GM12864 (cell line): ENCODE data around the gene DARS2.
"Not testable (repeated sequence)": the region's sequence is repeated elsewhere in the genome, so short reads cannot be mapped to it uniquely, and the experiment has no call there.

Experiments
- DNase-seq: peaks from one replicate; pipeline ENCODE4 v3.0.0-alpha.2; 2011; ENCODE audit warnings: low read depth
- H3K4me3 ChIP-seq: 2 replicates; pipeline ENCODE4 v1.5.1; 2011; ENCODE audit warnings: mild to moderate bottlenecking, low read depth, low read length, control low read depth
- TF ChIP-seq, protein P1 (sequence below): IDR thresholded peaks from 2 replicates; pipeline ENCODE4 v1.5.1; 2011; ENCODE audit warnings: low read depth, mild to moderate bottlenecking, moderate library complexity, low read length, control low read depth, inconsistent platforms; ENCODE audit errors: missing control alignments

DARS2 gene

DNA sequence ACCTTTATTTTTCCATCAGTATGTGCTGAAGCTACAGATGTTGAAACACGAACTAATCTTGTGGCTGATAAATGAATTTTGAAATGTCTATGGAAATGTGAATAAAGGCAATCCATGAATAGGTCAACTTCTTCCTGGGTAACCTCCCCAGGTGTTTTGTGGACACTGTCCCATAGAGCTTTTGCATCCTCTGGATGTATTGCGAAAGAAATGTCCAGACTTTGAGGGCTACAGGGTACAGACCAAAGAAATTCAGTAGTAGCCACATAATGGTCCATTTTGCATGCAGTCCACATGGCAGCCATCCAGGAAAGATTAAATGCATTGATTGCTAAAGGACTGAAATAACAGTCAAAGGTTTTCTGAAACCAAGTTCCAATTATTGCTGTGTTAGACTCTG lies 21.5 kb upstream of the DARS2 start:
- no peak overlapping the region for H3K4me3 ChIP-seq
- no peak for DNase-seq
- TF ChIP-seq, protein P1, sequence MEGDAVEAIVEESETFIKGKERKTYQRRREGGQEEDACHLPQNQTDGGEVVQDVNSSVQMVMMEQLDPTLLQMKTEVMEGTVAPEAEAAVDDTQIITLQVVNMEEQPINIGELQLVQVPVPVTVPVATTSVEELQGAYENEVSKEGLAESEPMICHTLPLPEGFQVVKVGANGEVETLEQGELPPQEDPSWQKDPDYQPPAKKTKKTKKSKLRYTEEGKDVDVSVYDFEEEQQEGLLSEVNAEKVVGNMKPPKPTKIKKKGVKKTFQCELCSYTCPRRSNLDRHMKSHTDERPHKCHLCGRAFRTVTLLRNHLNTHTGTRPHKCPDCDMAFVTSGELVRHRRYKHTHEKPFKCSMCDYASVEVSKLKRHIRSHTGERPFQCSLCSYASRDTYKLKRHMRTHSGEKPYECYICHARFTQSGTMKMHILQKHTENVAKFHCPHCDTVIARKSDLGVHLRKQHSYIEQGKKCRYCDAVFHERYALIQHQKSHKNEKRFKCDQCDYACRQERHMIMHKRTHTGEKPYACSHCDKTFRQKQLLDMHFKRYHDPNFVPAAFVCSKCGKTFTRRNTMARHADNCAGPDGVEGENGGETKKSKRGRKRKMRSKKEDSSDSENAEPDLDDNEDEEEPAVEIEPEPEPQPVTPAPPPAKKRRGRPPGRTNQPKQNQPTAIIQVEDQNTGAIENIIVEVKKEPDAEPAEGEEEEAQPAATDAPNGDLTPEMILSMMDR: no peak

DNA sequence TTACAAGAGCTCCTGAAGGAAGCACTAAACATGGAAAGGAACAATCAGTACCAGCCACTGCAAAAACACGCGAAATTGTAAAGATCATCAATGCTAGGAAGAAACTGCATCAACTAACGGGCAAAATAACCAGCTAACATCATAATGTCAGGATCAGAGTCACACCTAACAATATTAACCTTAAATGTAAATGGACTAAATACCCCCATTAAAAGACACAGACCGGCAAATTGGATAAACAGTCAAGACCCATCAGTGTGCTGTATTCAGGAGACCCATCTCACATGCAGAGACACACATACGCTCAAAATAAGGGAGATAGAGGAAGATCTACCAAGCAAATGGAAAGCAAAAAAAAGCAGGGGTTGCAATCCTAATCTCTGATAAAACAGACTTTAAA lies 10.8 kb upstream of the DARS2 start:
- H3K4me3 ChIP-seq, DNase-seq: not testable (repeated sequence)

DNA sequence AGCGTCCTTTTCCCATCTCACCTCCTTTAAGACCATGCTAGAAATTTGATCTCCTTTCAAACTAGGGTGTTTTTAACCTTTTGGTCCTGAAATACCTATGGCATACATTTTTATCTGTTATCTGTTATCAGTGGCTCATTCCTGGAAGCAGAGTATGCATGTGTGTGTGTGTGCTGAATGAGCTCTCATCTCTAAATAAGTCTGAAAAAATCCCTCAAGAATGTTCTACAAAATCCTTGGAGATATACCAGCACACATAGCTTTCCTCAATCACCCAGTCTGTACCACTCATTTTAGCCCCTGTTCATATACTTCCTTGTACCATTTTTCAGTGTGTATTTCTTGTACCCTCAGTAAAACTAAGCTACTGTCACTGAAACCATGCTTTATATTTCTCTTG lies 6.0 kb upstream of the DARS2 start:
- TF ChIP-seq, protein P1: no peak
- H3K4me3 ChIP-seq: no peak overlapping the region
- DNase-seq: no peak

DNA sequence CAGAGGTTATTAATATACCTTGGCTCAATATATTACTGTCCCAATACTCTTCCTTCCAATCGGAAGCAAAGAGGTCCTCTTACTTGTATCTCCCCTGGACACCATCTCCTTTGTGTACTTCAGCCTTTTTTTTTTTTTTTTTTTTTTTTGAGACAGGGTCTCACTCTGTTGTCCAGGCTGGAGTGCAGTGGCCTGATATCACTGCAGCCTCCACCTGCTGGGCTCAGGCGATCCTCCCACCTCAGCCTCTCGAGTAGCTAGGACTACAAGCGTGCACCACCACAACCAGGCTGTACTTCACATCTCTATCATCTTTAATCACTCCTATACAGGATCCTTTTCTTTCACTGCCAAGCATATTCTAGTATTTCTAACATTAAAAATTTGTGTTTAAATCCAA lies 2.8 kb upstream of the DARS2 start:
- TF ChIP-seq, protein P1: no peak
- no peak for DNase-seq
- no peak overlapping the region for H3K4me3 ChIP-seq

DNA sequence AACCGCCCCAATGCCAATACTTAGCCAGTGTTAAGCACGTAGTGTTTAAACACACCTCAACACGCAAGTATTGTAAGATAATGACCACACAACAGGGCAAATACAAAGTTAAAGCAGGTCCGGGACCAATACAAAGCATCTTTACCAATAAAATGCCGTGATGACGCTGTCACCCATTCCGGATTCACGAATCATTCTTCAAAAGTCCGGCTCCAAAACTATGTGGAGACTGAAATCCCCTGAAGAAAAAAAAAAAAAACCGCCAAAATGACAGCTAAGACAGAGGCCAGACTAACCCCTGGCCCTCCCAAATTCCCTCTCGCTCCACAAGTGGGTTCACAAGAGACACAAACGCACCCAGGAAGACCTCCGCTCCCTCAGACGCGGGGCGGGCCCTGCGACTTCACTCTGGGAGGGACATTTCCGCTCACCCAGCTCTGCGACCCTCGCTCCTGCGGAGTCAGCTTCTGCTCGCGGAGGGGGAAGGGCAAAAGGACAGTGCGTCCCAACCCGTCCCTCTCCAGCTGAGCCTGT lies 625 bp upstream of the DARS2 start:
- H3K4me3 ChIP-seq: peak overlapping the region; percentile 90
- TF ChIP-seq, protein P1: no peak
- DNase-seq: no peak

DNA sequence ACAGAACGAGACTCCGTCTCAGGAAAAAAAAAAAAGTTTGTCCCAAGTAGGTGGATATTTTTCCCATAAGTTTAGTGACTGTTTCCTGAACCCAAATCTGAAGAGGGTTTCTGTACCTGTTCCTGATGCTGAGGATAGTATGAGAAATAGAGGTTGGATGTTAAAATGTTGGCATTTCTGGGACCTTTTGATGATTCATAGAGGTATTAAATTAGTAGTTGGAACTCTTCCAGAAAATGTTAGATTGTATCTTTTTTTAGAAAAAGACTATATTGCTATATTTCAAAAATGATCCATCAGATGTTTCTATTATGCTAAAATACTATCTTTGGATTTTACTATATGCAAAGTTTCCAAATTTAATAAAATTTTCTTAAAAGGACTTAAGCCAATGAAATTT lies 3.1 kb downstream of the DARS2 start:
- H3K4me3 ChIP-seq: no peak overlapping the region
- DNase-seq: no peak
- TF ChIP-seq, protein P1: no peak

DNA sequence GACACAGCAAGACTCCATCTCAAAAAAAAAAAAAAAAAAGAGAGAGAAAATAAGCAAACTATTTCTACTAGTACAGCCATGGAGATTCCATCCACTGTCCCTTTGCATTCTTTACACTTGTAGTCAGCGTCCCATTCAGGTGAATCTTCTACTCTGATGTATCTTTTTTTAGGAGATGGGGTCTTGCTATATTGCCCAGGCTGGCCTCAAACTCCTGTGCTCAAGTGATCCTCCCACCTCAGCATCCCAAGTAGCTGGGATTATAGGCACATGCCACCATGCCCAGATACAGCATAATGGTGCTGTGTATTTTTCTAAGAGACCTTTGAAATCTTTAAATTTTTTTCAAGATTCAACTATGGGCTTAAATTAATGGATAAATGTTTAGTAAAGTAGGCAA lies 8.3 kb downstream of the DARS2 start:
- H3K4me3 ChIP-seq: no peak overlapping the region
- TF ChIP-seq, protein P1: no peak
- no peak for DNase-seq

DNA sequence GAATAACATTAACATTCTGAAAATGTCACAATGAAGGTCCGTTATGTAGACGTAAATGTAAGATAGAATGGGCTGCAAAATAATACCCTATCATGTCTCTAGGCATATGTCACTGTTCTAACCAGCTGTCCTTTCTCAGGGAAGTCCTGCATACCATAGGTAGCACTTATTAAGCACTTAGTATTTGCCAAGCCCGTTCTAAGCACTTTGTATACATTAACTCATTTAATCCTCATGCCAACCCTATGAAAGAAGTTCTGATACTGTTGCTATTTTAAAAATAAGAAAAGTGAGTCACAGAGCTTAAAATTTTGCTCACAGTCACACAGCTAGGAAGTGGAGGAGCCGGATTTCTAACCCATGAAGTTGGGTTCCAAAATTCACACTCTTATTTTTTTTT lies 27.6 kb downstream of the DARS2 start:
- H3K4me3 ChIP-seq: no peak overlapping the region
- no peak for DNase-seq
- TF ChIP-seq, protein P1: no peak
